NK-92 treated with Interleukin-12 subunit alpha and Interleukin-12 subunit beta, amount 100 ng/mL, for 24 hours (cell line): ENCODE measurements around the gene SETD9.

ENCODE experiments used
- DNase-seq: peaks from one replicate; lab custom pipeline; 2025; lab: John Stamatoyannopoulos, UW

The SETD9 gene

GRCh38 chr5:56909294-56910209 is at the start of gene SETD9:
SETD9 (plus strand) TSS chr5:56909596; CDS start chr5:56909646, 50 bp downstream.
- DNase-seq, result peak; percentile 97

GRCh38 chr5:56861893-56862485 is 47.4 kb upstream of the SETD9 start:
- no peak for DNase-seq

GRCh38 chr5:56862909-56863308 is 46.5 kb upstream of the SETD9 start:
- no peak for DNase-seq

GRCh38 chr5:56871777-56872176 is 37.6 kb upstream of the SETD9 start:
- DNase-seq, result no peak

GRCh38 chr5:56873056-56873455 is 36.3 kb upstream of the SETD9 start:
- no peak for DNase-seq

GRCh38 chr5:56876327-56876726 is 33.1 kb upstream of the SETD9 start:
- no peak for DNase-seq

GRCh38 chr5:56881571-56881970 is 27.8 kb upstream of the SETD9 start:
- no peak for DNase-seq

- no peak for DNase-seq
These were observed 16.0 kb upstream of the SETD9 start for GRCh38 chr5:56893251-56893951.

- no peak for DNase-seq
These were observed 12.6 kb upstream of the SETD9 start for GRCh38 chr5:56896763-56897162.

GRCh38 chr5:56898213-56898612 is 11.2 kb upstream of the SETD9 start:
- no peak for DNase-seq

GRCh38 chr5:56900395-56900794 is 9.0 kb upstream of the SETD9 start:
- DNase-seq, result no peak

GRCh38 chr5:56900858-56901578 is 8.4 kb upstream of the SETD9 start:
- DNase-seq, result no peak

GRCh38 chr5:56908942-56909293 is 478 bp upstream of the SETD9 start:
- DNase-seq, result no peak

GRCh38 chr5:56910210-56910965 is 992 bp downstream of the SETD9 start:
- DNase-seq, result peak; percentile 49

- no peak for DNase-seq
These were observed 4.4 kb downstream of the SETD9 start for GRCh38 chr5:56913766-56914165.

GRCh38 chr5:56914678-56915077 is 5.3 kb downstream of the SETD9 start:
- no peak for DNase-seq

GRCh38 chr5:56917534-56917933 is 8.1 kb downstream of the SETD9 start:
- DNase-seq, result no peak

- DNase-seq, result no peak
These were observed 8.7 kb downstream of the SETD9 start for GRCh38 chr5:56918054-56918453.

GRCh38 chr5:56919942-56920662 is 10.7 kb downstream of the SETD9 start:
- DNase-seq, result no peak

GRCh38 chr5:56922922-56923321 is 13.5 kb downstream of the SETD9 start:
- DNase-seq, result no peak

GRCh38 chr5:56934325-56934724 is 24.9 kb downstream of the SETD9 start:
- DNase-seq, result no peak
